DOHH2 (cell line): ENCODE results near the gene SLC2A8.

Experiments
- H3F3A ChIP-seq: fragments of 200-600 bp; sonication (generic), shearing (Covaris generic); 2 replicates; pipeline ENCODE4 v1.6.0; 2016; ENCODE audit warnings: antibody characterized with exemption, mild to moderate bottlenecking; ENCODE audit not compliant: control insufficient read depth, insufficient read depth
- H3K27ac ChIP-seq: fragments of 200-600 bp; sonication (generic); 2 replicates; pipeline ENCODE4 v1.5.1; 2014; ENCODE audit warnings: low read depth, mild to moderate bottlenecking, low read length, moderate library complexity
- H3K27me3 ChIP-seq: fragments of 200-600 bp; sonication (generic); 2 replicates; pipeline ENCODE4 v1.6.1; 2014; ENCODE audit warnings: mild to moderate bottlenecking, low read length, mixed read lengths; ENCODE audit not compliant: control insufficient read depth
- H3K36me3 ChIP-seq: fragments of 200-600 bp; sonication (generic); 2 replicates; pipeline ENCODE4 v1.6.1; 2014; ENCODE audit warnings: mild to moderate bottlenecking, low read length, moderate library complexity, mixed read lengths; ENCODE audit not compliant: control insufficient read depth
- H3K4me1 ChIP-seq: fragments of 200-600 bp; sonication (generic); 2 replicates; pipeline ENCODE4 v1.6.1; 2014; ENCODE audit warnings: mild to moderate bottlenecking, low read length, mixed read lengths; ENCODE audit not compliant: control insufficient read depth
- H3K4me2 ChIP-seq: fragments of 200-600 bp; sonication (generic); 2 replicates; pipeline ENCODE4 v1.6.0; 2014; ENCODE audit warnings: mild to moderate bottlenecking, low read length, moderate library complexity
- H3K4me3 ChIP-seq: fragments of 200-600 bp; sonication (generic); 2 replicates; pipeline ENCODE4 v1.5.1; 2014; ENCODE audit warnings: mild to moderate bottlenecking, low read length, mixed read lengths
- H3K79me2 ChIP-seq: fragments of 200-600 bp; sonication (generic); 2 replicates; pipeline ENCODE4 v1.6.1; 2014; ENCODE audit warnings: mild to moderate bottlenecking, low read length, mixed read lengths; ENCODE audit not compliant: control insufficient read depth
- H3K9me2 ChIP-seq: fragments of 200-600 bp; sonication (generic); replicated peaks from 2 replicates; pipeline ENCODE4 v1.6.1; 2014; ENCODE audit warnings: mild to moderate bottlenecking, low read length, mixed read lengths; ENCODE audit not compliant: control insufficient read depth
- H3K9me3 ChIP-seq: fragments of 200-600 bp; sonication (generic); 2 replicates; pipeline ENCODE4 v1.6.1; 2014; ENCODE audit warnings: antibody characterized with exemption, low read length, mixed read lengths; ENCODE audit not compliant: control insufficient read depth, insufficient read depth
- H4K20me1 ChIP-seq: fragments of 200-600 bp; sonication (generic); 2 replicates; pipeline ENCODE4 v1.6.0; 2014; ENCODE audit warnings: low read depth, mild to moderate bottlenecking, antibody characterized with exemption, low read length, moderate library complexity; ENCODE audit not compliant: control insufficient read depth, insufficient read depth
- CTCF ChIP-seq: fragments of 200-600 bp; sonication (generic); IDR thresholded peaks from one replicate; pipeline ENCODE4 v1.5.1; 2014; ENCODE audit warnings: antibody characterized with exemption, mild to moderate bottlenecking, low read depth, low read length; ENCODE audit not compliant: poor library complexity, severe bottlenecking
- EZH2phosphoT487 ChIP-seq: fragments of 200-600 bp; sonication (generic); IDR thresholded peaks from 2 replicates; pipeline ENCODE4 v1.6.1; 2017; ENCODE audit warnings: borderline replicate concordance, mild to moderate bottlenecking, antibody characterized with exemption, low read length, moderate library complexity, mixed read lengths

Gene SLC2A8

GRCh38 chr9:127411122-127411521 is 14.2 kb downstream of the SLC2A8 start:
- Histone ChIP-seq H3F3A (peaks cover 3% of the 10 kb centered on the region), H3K27ac (no peak overlapping the region), H3K36me3 (no peaks in the 10 kb centered on the region)

GRCh38 chr9:127415141-127415540 is 18.2 kb downstream of the SLC2A8 start:
- no peaks in the 10 kb centered on the region for H3K27me3 ChIP-seq
- H3K9me3 ChIP-seq = no peaks in the 10 kb centered on the region
- no peaks in the 10 kb centered on the region for H3K79me2 ChIP-seq
- no peaks in the 10 kb centered on the region for H4K20me1 ChIP-seq
- no peak for TF ChIP-seq CTCF
- no peak for TF ChIP-seq EZH2phosphoT487
- no peaks in the 10 kb centered on the region for H3K9me2 ChIP-seq
- H3F3A ChIP-seq = peaks cover 3% of the 10 kb centered on the region
- peaks cover 6% of the 10 kb centered on the region; the same call in 1 of the 2 replicates for H3K4me1 ChIP-seq
- no peak overlapping the region for H3K27ac ChIP-seq
- no peak overlapping the region for H3K4me3 ChIP-seq
- no peaks in the 10 kb centered on the region for H3K36me3 ChIP-seq
- H3K4me2 ChIP-seq = no peak overlapping the region

More at GRCh38 chr9:127411122-127411521, 14.2 kb downstream of the SLC2A8 start:
- H3K4me1 ChIP-seq = peaks cover 6% of the 10 kb centered on the region; the same call in 1 of the 2 replicates
- H3K4me2 ChIP-seq = no peak overlapping the region
- H3K9me3 ChIP-seq = no peaks in the 10 kb centered on the region
- no peaks in the 10 kb centered on the region for H3K27me3 ChIP-seq
- no peaks in the 10 kb centered on the region for H3K79me2 ChIP-seq
- no peaks in the 10 kb centered on the region for H3K9me2 ChIP-seq
- no peak overlapping the region for H3K4me3 ChIP-seq
- no peak for TF ChIP-seq EZH2phosphoT487
- TF ChIP-seq CTCF = no peak
- H4K20me1 ChIP-seq = no peaks in the 10 kb centered on the region

GRCh38 chr9:127415657-127416056 is 18.7 kb downstream of the SLC2A8 start:
- Histone ChIP-seq H3K9me3 (no peaks in the 10 kb centered on the region), H3K79me2 (no peaks in the 10 kb centered on the region), H3F3A (peaks cover 3% of the 10 kb centered on the region), H3K4me3 (no peak overlapping the region), H3K4me1 (peaks cover 6% of the 10 kb centered on the region; the same call in 1 of the 2 replicates), H4K20me1 (no peaks in the 10 kb centered on the region), H3K4me2 (no peak overlapping the region), H3K27ac (no peak overlapping the region), H3K9me2 (no peaks in the 10 kb centered on the region), H3K27me3 (no peaks in the 10 kb centered on the region), H3K36me3 (no peaks in the 10 kb centered on the region)
- TF ChIP-seq CTCF (no peak), EZH2phosphoT487 (no peak)
